Myocyte (in vitro differentiated cells): ENCODE data around the gene PINLYP. TPM values are rescaled to one million over a fixed set of nuclear protein-coding genes. Genes with fewer than 3 reads are reported as not detected.
A peak's percentile ranks its signal among the peaks of the same experiment; 100 is the strongest.
"Not testable (repeated sequence)": the region's sequence is repeated elsewhere in the genome, so short reads cannot be mapped to it uniquely, and the experiment has no call there.

Experiments used
- DNase-seq: peaks from one replicate; pipeline ENCODE4 v3.0.0-alpha.2; 2012; ENCODE audit warnings: low read depth
- total RNA-seq: library from RNA; depleted of rRNA; stranded (reverse); fragments of >200 nt; gene quantifications from 2 replicates; pipeline ENCODE4 v1.2.3, GENCODE V29; 2014

PINLYP gene
- total RNA-seq, 1 donor from 2014 or later, result 0.94 TPM

GRCh38 chr19:43600326-43600725, 24.7 kb downstream of the PINLYP start:
- DNase-seq, result not testable (repeated sequence)

GRCh38 chr19:43605875-43606568, 30.4 kb downstream of the PINLYP start:
- DNase-seq, result no peak

GRCh38 chr19:43606569-43607229, 31.1 kb downstream of the PINLYP start:
- no peak for DNase-seq

GRCh38 chr19:43607238-43608205, 31.9 kb downstream of the PINLYP start:
- DNase-seq, result no peak

GRCh38 chr19:43609872-43610271, 34.3 kb downstream of the PINLYP start:
- no peak for DNase-seq

GRCh38 chr19:43610493-43610892, 34.9 kb downstream of the PINLYP start:
- no peak for DNase-seq

GRCh38 chr19:43611788-43612187, 36.2 kb downstream of the PINLYP start, which contains the start of gene SRRM5:
Gene SRRM5 (plus strand): TSS chr19:43612088. CDS start chr19:43612122, 34 bp downstream.
- no peak for DNase-seq

GRCh38 chr19:43612374-43612773, 36.8 kb downstream of the PINLYP start:
- DNase-seq, result no peak

GRCh38 chr19:43616306-43616705, 40.7 kb downstream of the PINLYP start:
- DNase-seq, result no peak

- no peak for DNase-seq
Observed at GRCh38 chr19:43616954-43617353, 41.4 kb downstream of the PINLYP start.

GRCh38 chr19:43618921-43619261, 43.3 kb downstream of the PINLYP start:
- no peak for DNase-seq

- peak; percentile 93 for DNase-seq
Observed at GRCh38 chr19:43619262-43620060, 43.9 kb downstream of the PINLYP start, which contains the start of gene ZNF428. Gene ZNF428 (minus strand): TSS chr19:43619629. CDS start chr19:43614304, 5,325 bp downstream.

- DNase-seq, result no peak
Observed at GRCh38 chr19:43620061-43621001, 44.7 kb downstream of the PINLYP start.

- DNase-seq, result no peak
Observed at GRCh38 chr19:43622070-43622469, 46.5 kb downstream of the PINLYP start.

GRCh38 chr19:43622956-43623355, 47.4 kb downstream of the PINLYP start:
- DNase-seq, result no peak

- no peak for DNase-seq
Observed at GRCh38 chr19:43623889-43624670, 48.5 kb downstream of the PINLYP start.

GRCh38 chr19:43624933-43625332, 49.3 kb downstream of the PINLYP start:
- no peak for DNase-seq

GRCh38 chr19:43625918-43626579, 50.4 kb downstream of the PINLYP start:
- DNase-seq, result no peak
